UCSD-AML1 (cell line): ENCODE measurements around the gene KCTD10.
"Not testable (repeated sequence)": the region's sequence is repeated elsewhere in the genome, so short reads cannot be mapped to it uniquely, and the experiment has no call there.

Experiments used
- DNase-seq: peaks from one replicate; lab custom pipeline; 2025; ENCODE audit not compliant: unreplicated experiment; lab: John Stamatoyannopoulos, UW

The KCTD10 gene

GRCh38 chr12:109423392-109423791, 53.7 kb downstream of the KCTD10 start:
- DNase-seq, result no peak

GRCh38 chr12:109422251-109422650, 54.8 kb downstream of the KCTD10 start:
- no peak for DNase-seq

GRCh38 chr12:109421355-109422087, 55.6 kb downstream of the KCTD10 start:
- DNase-seq, result no peak

GRCh38 chr12:109418848-109419480, 58.1 kb downstream of the KCTD10 start:
- DNase-seq, result no peak

DNA sequence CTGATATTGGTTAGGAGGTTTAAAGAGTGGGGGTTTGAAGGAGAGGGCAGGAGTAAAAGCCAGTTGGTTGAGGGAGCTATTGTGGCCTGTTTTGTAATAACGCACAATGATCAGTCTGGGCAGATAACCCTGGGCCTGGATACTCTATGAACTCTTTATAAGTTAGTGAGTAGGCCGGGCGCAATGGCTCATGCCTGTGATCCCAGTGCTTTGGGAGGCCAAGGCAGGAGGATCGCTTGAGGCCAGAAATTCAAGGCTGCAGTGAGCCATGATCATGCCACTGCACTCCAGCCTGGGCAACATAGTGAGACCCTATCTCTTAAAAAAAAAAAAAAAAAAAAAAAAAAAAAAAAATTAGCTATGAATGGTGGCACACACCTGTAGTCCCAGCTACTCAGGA, 71.0 kb downstream of the KCTD10 start:
- not testable (repeated sequence) for DNase-seq

DNA sequence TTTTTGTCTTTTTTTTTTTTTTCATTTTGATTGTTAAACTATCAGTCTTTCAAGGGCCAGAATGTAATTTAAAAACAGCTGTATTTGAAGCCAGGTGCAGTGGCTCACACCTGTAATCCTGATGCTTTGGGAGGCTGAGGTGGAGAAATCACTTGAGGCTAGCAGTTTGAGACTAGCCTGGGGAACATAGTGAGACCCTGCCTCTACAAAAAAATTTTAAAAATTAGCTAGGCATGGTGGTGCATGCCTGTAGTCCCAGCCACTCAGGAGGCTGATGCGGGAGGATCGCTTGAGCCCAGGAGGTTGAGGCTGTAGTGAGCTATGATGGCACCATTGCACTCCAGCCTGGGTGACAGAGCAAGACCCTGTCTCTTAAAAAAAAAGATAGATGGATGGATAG, 72.3 kb downstream of the KCTD10 start:
- DNase-seq, result not testable (repeated sequence)
